IMR-90 (cell line): ENCODE measurements around the gene GPHA2. TPM values are rescaled to one million over a fixed set of nuclear protein-coding genes. Genes with fewer than 3 reads are reported as not detected.

Source experiments
- ATAC-seq: fragments of 200-7000 bp; cut with Tn5 transposase; 2 replicates; pipeline ENCODE4 v1.9.1; 2020; ENCODE audit warnings: low read depth, mild to moderate bottlenecking, moderate library complexity
- BruUV-seq: library from RNA; stranded (reverse); fragments of 400-500 nt; replicated peaks from 2 replicates; lab custom pipeline; 2021; lab: Mats Ljungman, UMichigan
- CTCF ChIA-PET: fragments of 300-600 bp; formaldehyde crosslinking; extraction: SDS; loops from one replicate; lab custom pipeline; 2021; ENCODE audit warnings: antibody characterized with exemption; lab: Yijun Ruan, JAX
- POLR2A ChIA-PET: fragments of 300-600 bp; sonication (Branson Sonifier 250); formaldehyde crosslinking; loops from one replicate; lab custom pipeline; 2022; ENCODE audit warnings: antibody characterized with exemption; ENCODE audit not compliant: unreplicated experiment; lab: Charles Lee
- DNase-seq: peaks from one replicate; pipeline ENCODE4 v3.0.0; 2013
- H2AFZ ChIP-seq: replicated peaks from 2 replicates; pipeline ENCODE3; 2013; ENCODE audit warnings: low read length, mild to moderate bottlenecking; ENCODE audit not compliant: poor library complexity
- H2AK5ac ChIP-seq: 2 replicates; pipeline ENCODE4 v1.6.1; 2013; ENCODE audit warnings: low read depth, low read length, inconsistent platforms
- H2AK9ac ChIP-seq: replicated peaks from 2 replicates; pipeline ENCODE3; 2013; ENCODE audit warnings: mild to moderate bottlenecking, low read depth, low read length, moderate library complexity; ENCODE audit not compliant: poor library complexity
- H2BK120ac ChIP-seq: 2 replicates; pipeline ENCODE4 v1.6.1; 2013; ENCODE audit warnings: low read depth, low read length, inconsistent platforms
- H2BK15ac ChIP-seq: 3 replicates; pipeline ENCODE4 v1.6.1; 2013; ENCODE audit warnings: low read depth, low read length, inconsistent platforms
- H2BK20ac ChIP-seq: 2 replicates; pipeline ENCODE4 v1.6.1; 2013; ENCODE audit warnings: low read depth, mild to moderate bottlenecking, inconsistent platforms, low read length, moderate library complexity
- H2BK5ac ChIP-seq: 2 replicates; pipeline ENCODE4 v1.6.1; 2013; ENCODE audit warnings: mild to moderate bottlenecking, low read depth, low read length, inconsistent platforms; ENCODE audit not compliant: poor library complexity, severe bottlenecking
- H3K14ac ChIP-seq: replicated peaks from 2 replicates; pipeline ENCODE4 v1.6.1; 2013; ENCODE audit warnings: low read depth, low read length, inconsistent platforms
- H3K18ac ChIP-seq: 2 replicates; pipeline ENCODE4 v1.6.1; 2013; ENCODE audit warnings: low read depth, low read length, control low read depth
- H3K23ac ChIP-seq: 2 replicates; pipeline ENCODE4 v1.6.1; 2013; ENCODE audit warnings: low read depth, low read length, inconsistent platforms
- H3K27ac ChIP-seq: 2 replicates; pipeline ENCODE4 v1.5.1; 2013; ENCODE audit warnings: mild to moderate bottlenecking, control low read depth, low read length; ENCODE audit not compliant: insufficient read depth
- H3K27me3 ChIP-seq: 2 replicates; pipeline ENCODE4 v1.6.1; 2013; ENCODE audit warnings: low read length; ENCODE audit not compliant: control insufficient read depth, insufficient read depth
- H3K36me3 ChIP-seq: 2 replicates; pipeline ENCODE4 v1.6.1; 2013; ENCODE audit warnings: low read length, mixed read lengths; ENCODE audit not compliant: control insufficient read depth, insufficient read depth
- H3K4ac ChIP-seq: 2 replicates; pipeline ENCODE4 v1.6.1; 2013; ENCODE audit warnings: low read depth, low read length, inconsistent platforms
- H3K4me1 ChIP-seq: 2 replicates; pipeline ENCODE4 v1.6.1; 2013; ENCODE audit warnings: low read length, mixed read lengths; ENCODE audit not compliant: control insufficient read depth, insufficient read depth
- H3K4me2 ChIP-seq: 2 replicates; pipeline ENCODE4 v1.6.1; 2013; ENCODE audit warnings: low read depth, mild to moderate bottlenecking, control low read depth, low read length, moderate library complexity
- H3K4me3 ChIP-seq: 2 replicates; pipeline ENCODE4 v1.5.1; 2013; ENCODE audit warnings: low read depth, mild to moderate bottlenecking, control low read depth, low read length, moderate library complexity; ENCODE audit not compliant: insufficient read depth
- H3K56ac ChIP-seq: 2 replicates; pipeline ENCODE4 v1.6.1; 2013; ENCODE audit warnings: low read length, inconsistent platforms; ENCODE audit not compliant: insufficient read depth; ENCODE audit errors: extremely low read depth
- H3K79me1 ChIP-seq, 2 experiments: 2 replicates each; pipeline ENCODE4 v1.6.1; 2013; ENCODE audit warnings: low read length in 2 of 2, inconsistent platforms in 1 of 2, low read depth in 1 of 2
- H3K9ac ChIP-seq: 2 replicates; pipeline ENCODE4 v1.6.1; 2013; ENCODE audit warnings: low read depth, low read length, control low read depth
- H3K9me1 ChIP-seq: 2 replicates; pipeline ENCODE4 v1.6.1; 2013; ENCODE audit warnings: low read length, inconsistent platforms; ENCODE audit not compliant: insufficient read depth
- H3K9me3 ChIP-seq: 2 replicates; pipeline ENCODE4 v1.6.1; 2013; ENCODE audit warnings: low read length; ENCODE audit not compliant: control insufficient read depth, insufficient read depth
- H4K20me1 ChIP-seq: 2 replicates; pipeline ENCODE4 v1.6.1; 2013; ENCODE audit warnings: low read length, inconsistent platforms; ENCODE audit not compliant: insufficient read depth
- H4K5ac ChIP-seq: 2 replicates; pipeline ENCODE4 v1.6.1; 2013; ENCODE audit warnings: mild to moderate bottlenecking, low read depth, low read length, control low read depth
- H4K8ac ChIP-seq, 2 experiments: 2 replicates each; pipeline ENCODE4 v1.6.1; 2013; ENCODE audit warnings: low read depth in 2 of 2, low read length in 2 of 2, control low read depth in 1 of 2, inconsistent platforms in 1 of 2
- H4K91ac ChIP-seq: 2 replicates; pipeline ENCODE4 v1.6.1; 2013; ENCODE audit warnings: low read depth, low read length, inconsistent platforms; ENCODE audit not compliant: insufficient read depth
- CEBPB ChIP-seq: IDR thresholded peaks from 2 replicates; pipeline ENCODE4 v1.6.1; 2012; ENCODE audit warnings: low read depth, low read length, improper control_type of control experiment
- CHD1 ChIP-seq: IDR thresholded peaks from 2 replicates; pipeline ENCODE4 v1.6.1; 2012; ENCODE audit warnings: low read depth, low read length, improper control_type of control experiment
- ELK1 ChIP-seq: fragments of 150-350 bp; IDR thresholded peaks from 2 replicates; pipeline ENCODE4 v1.6.1; 2016; ENCODE audit warnings: low read depth, mild to moderate bottlenecking, low read length, moderate library complexity, borderline replicate concordance
- FOS ChIP-seq: fragments of 150-350 bp; IDR thresholded peaks from 2 replicates; pipeline ENCODE4 v1.6.1; 2016; ENCODE audit warnings: low read depth, low read length
- MXI1 ChIP-seq: IDR thresholded peaks from 2 replicates; pipeline ENCODE4 v1.6.1; 2012; ENCODE audit warnings: low read depth, mild to moderate bottlenecking, low read length, moderate library complexity, borderline replicate concordance
- NFE2L2 ChIP-seq: fragments of 150-350 bp; IDR thresholded peaks from 2 replicates; pipeline ENCODE4 v1.6.1; 2016; ENCODE audit warnings: low read depth, mild to moderate bottlenecking, low read length
- RCOR1 ChIP-seq: IDR thresholded peaks from 2 replicates; pipeline ENCODE4 v1.6.1; 2012; ENCODE audit warnings: mild to moderate bottlenecking, low read length, improper control_type of control experiment; ENCODE audit not compliant: insufficient replicate concordance
- RFX5 ChIP-seq: IDR thresholded peaks from 2 replicates; pipeline ENCODE4 v1.8.0; 2012; ENCODE audit warnings: low read depth, mild to moderate bottlenecking, low read length, moderate library complexity
- SMC3 ChIP-seq: fragments of 150-350 bp; IDR thresholded peaks from 2 replicates; pipeline ENCODE4 v1.6.1; 2016; ENCODE audit warnings: low read depth, mild to moderate bottlenecking, antibody characterized with exemption, low read length, moderate library complexity
- USF2 ChIP-seq: fragments of 150-350 bp; IDR thresholded peaks from 2 replicates; pipeline ENCODE4 v1.6.1; 2017; ENCODE audit warnings: mild to moderate bottlenecking, antibody characterized with exemption, low read length, low read depth
- WGBS, 2 experiments: methylation state at CpG; one replicate each; pipeline versions ENCODE4 v1.1.5 to v1.1.7; 2013; ENCODE audit warnings: missing lambda C conversion rate in 2 of 2; ENCODE audit not compliant: insufficient read length in 1 of 2; ENCODE audit errors: extremely low coverage in 2 of 2; 5-methylcytosine and 5-hydroxymethylcytosine counted together
- dilution Hi-C: fragments of 300-500 bp; cut with HindIII; formaldehyde crosslinking; loops from one replicate; pipeline ENCODE4 v1.14.3; 2018; ENCODE audit warnings: low sequenced_read_pairs; ENCODE audit not compliant: unreplicated experiment
- in situ Hi-C: fragments of 300-500 bp; cut with MboI; formaldehyde crosslinking; loops from 3 replicates; pipeline ENCODE4 v1.14.3; 2019; ENCODE audit warnings: low sequenced_read_pairs, inconsistent platforms, mixed read lengths
- intact Hi-C: fragments of 100-400 bp; cut with micrococcal nuclease; formaldehyde crosslinking; loops from 2 replicates; pipeline ENCODE4 v1.10.0; 2022
- polyA plus RNA-seq, 3 experiments: library from polyadenylated mRNA; depleted of rRNA; stranded (reverse); fragments of >200 nt; gene quantifications; 2 replicates each; pipeline ENCODE4 v1.2.3, GENCODE V29; 2012; ENCODE audit warnings: low replicate concordance in 1 of 3
- total RNA-seq: library from RNA; depleted of rRNA; stranded (reverse); fragments of >200 nt; gene quantifications from 2 replicates; pipeline ENCODE4 v1.2.3, GENCODE V29; 2012

The GPHA2 gene
- total and polyA plus RNA-seq, 2 of the 4 experiments (the other 2 are of a cell fraction): not detected

- in situ Hi-C loops: loop anchor here (5.0 kb wide), 1 partner anchor 48 kb away; no protein-coding TSS in a partner anchor
- peaks cover 4% of the 10 kb centered on the region; the same call in 1 of the 2 replicates for H4K20me1 ChIP-seq
- no TSS peak for BruUV-seq
- no peak overlapping the region for H4K8ac ChIP-seq
- no peaks in the 10 kb centered on the region for H3K27me3 ChIP-seq
- H3K4me3 ChIP-seq: no peak overlapping the region
- no peak overlapping the region for H3K4ac ChIP-seq
- no peak overlapping the region for H3K4me2 ChIP-seq
- CTCF ChIA-PET: interaction anchor here (1.1 to 2.2 kb wide), 2 partner anchors 31 to 47 kb away, joined by 3 to 14 read pairs; no protein-coding TSS in a partner anchor
- H4K91ac ChIP-seq: no peak overlapping the region
- peak overlapping the region; percentile 51 for H2AFZ ChIP-seq
- H2BK120ac ChIP-seq: no peak overlapping the region
- H3K27ac ChIP-seq: no peak overlapping the region
- no peaks in the 10 kb centered on the region for H3K9me1 ChIP-seq
- H2AK5ac ChIP-seq: no peak overlapping the region
- dilution Hi-C loops: no loop called here
- H3K9me3 ChIP-seq: no peaks in the 10 kb centered on the region
- no peak overlapping the region for H3K14ac ChIP-seq
- peaks cover 27% of the 10 kb centered on the region; the same call in 1 of the 2 replicates for H3K36me3 ChIP-seq
- TF ChIP-seq CHD1: no peak
- no peak for TF ChIP-seq ELK1
- TF ChIP-seq NFE2L2: no peak
- no peak for TF ChIP-seq USF2
- TF ChIP-seq SMC3: no peak
- no peak for TF ChIP-seq MXI1
- no peak for TF ChIP-seq RFX5
- no peak for TF ChIP-seq RCOR1
- TF ChIP-seq CEBPB: no peak
- no peak for TF ChIP-seq FOS
- no peaks in the 10 kb centered on the region for H3K4me1 ChIP-seq
- intact Hi-C loops: loop anchor here (1.0 kb wide), 1 partner anchor 48 kb away; no protein-coding TSS in a partner anchor
- H3K56ac ChIP-seq: no peak overlapping the region
- no peak overlapping the region for H2BK5ac ChIP-seq
- WGBS, 2 experiments: 83% methylated on average over 21 of the region's 39 CpGs; no CpG with 5 or more reads in 1 of the 2 experiments
- H3K23ac ChIP-seq: no peak overlapping the region
- H3K9ac ChIP-seq: no peak overlapping the region
- H4K5ac ChIP-seq: no peak overlapping the region
- no peaks in the 10 kb centered on the region for H3K79me1 ChIP-seq
- DNase-seq: no peak
- H2AK9ac ChIP-seq: peak overlapping the region; percentile 70
- H3K18ac ChIP-seq: no peak overlapping the region
- H2BK20ac ChIP-seq: no peak overlapping the region
- ATAC-seq: no peak
- H2BK15ac ChIP-seq: no peak overlapping the region
- POLR2A ChIA-PET: no interaction called here
These were observed 40.8 kb downstream of the GPHA2 start for GRCh38 chr11:64894812-64895452.
